ENCODE measurements around the gene TAS2R39. TPM values are rescaled to one million over a fixed set of nuclear protein-coding genes. Genes with fewer than 3 reads are reported as not detected.

Gene TAS2R39
- total RNA-seq, 1 donor from 2014 or later, result not detected

DNA sequence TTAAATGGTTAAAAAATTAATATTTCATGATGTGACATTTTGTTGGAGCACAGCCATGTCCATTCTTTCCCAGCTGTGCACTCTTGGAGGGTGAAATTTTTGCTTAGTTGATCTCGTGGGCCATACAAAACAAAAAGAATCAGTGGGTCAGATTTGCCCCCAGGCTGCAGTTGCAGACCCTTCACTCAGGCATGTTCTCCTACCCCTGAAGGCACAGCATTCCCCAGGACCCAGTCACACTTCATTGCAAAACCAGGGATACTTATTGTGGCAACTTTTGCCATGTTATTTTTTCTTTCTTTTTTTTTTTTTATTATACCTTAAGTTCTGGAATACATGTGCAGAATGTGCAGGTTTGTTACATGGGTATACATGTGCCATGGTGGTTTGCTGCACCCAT is 44.6 kb downstream of the TAS2R39 start:
- intact Hi-C loops (cut with DNase I), result no loop called here
- H3K27ac ChIP-seq, result no peak overlapping the region
- H3K27me3 ChIP-seq, result no peaks in the 10 kb centered on the region
- H3K36me3 ChIP-seq, result no peaks in the 10 kb centered on the region
- TF ChIP-seq, protein P1, sequence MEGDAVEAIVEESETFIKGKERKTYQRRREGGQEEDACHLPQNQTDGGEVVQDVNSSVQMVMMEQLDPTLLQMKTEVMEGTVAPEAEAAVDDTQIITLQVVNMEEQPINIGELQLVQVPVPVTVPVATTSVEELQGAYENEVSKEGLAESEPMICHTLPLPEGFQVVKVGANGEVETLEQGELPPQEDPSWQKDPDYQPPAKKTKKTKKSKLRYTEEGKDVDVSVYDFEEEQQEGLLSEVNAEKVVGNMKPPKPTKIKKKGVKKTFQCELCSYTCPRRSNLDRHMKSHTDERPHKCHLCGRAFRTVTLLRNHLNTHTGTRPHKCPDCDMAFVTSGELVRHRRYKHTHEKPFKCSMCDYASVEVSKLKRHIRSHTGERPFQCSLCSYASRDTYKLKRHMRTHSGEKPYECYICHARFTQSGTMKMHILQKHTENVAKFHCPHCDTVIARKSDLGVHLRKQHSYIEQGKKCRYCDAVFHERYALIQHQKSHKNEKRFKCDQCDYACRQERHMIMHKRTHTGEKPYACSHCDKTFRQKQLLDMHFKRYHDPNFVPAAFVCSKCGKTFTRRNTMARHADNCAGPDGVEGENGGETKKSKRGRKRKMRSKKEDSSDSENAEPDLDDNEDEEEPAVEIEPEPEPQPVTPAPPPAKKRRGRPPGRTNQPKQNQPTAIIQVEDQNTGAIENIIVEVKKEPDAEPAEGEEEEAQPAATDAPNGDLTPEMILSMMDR (IDR thresholded peaks at IDR 0.05), result no peak
- ATAC-seq (no peak), DNase-seq (no peak)
- H3K4me3 ChIP-seq, result no peak overlapping the region
- H3K4me1 ChIP-seq, result no peaks in the 10 kb centered on the region
- no peaks in the 10 kb centered on the region for H3K9me3 ChIP-seq

DNA sequence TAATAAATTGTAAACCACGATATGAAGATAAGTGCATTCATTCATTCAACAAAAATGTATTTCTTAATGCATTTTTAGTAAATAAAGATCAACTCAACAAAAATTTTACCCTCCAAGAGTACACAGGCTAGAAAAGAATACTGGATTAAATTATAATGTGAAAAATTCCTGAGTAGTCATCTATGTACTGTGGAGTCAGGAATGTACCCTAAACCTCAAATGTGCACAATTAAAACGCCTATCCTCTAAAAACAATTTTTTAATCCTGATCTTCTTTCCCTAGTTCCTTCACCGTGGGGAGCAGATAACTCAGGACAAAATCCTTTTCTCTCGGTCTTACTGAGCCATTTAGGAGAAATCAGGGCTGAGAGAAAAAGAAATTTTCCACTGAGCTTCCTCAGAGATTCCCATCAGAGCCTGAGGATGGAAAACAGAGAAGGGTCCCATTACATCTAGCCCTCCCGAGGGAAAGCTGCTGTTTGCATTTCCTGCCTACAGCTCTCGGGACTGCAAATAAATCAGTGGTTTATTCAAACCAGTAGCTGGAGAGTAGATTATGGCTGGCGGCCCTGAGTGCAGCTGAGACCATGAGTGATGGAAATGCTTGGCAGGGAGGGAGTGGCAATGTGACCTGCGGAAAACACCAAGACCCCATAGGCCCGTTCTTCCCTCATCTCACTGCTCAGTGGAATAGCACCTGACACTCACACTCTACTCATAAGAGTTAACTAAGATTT is 46.0 kb downstream of the TAS2R39 start:
- Histone ChIP-seq H3K9me3 (no peaks in the 10 kb centered on the region), H3K4me1 (no peaks in the 10 kb centered on the region), H3K4me3 (no peak overlapping the region), H3K27ac (no peak overlapping the region), H3K27me3 (no peaks in the 10 kb centered on the region), H3K36me3 (no peaks in the 10 kb centered on the region)
- TF ChIP-seq, protein P1 (IDR thresholded peaks at IDR 0.05), result no peak
- intact Hi-C loops (cut with DNase I), result no loop called here
- DNase-seq (no peak), ATAC-seq (no peak)

DNA sequence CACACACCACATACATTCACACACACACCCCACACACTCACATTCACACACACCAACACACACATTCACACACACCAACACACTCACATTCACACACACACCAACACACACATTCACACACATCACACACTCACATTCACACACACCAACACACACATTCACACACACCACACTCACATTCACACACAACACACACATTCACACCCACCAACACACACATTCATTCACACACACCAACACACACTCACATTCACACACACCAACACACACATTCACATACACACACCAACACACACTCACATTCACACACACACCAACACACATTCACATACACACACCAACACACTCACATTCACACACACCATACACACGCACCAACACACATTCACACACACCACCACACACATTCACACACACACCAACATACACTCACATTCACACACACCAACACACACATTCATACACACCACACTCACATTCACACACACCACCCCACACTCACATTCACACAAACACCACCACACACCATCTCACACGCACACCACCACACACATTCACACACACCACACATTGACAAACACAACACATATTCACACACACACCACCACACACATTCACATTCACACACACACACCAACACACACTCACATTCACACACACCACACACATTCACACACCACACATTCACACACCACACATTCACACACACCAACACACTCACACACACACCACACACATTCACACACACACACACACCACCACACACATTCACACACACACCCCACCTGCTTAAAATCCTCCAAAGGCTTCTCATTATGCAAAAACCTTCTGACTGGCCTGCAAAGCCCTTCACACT is 47.6 kb downstream of the TAS2R39 start:
- Histone ChIP-seq H3K36me3 (no peaks in the 10 kb centered on the region), H3K9me3 (no peaks in the 10 kb centered on the region), H3K4me3 (no peak overlapping the region), H3K4me1 (no peaks in the 10 kb centered on the region), H3K27me3 (no peaks in the 10 kb centered on the region), H3K27ac (no peak overlapping the region)
- intact Hi-C loops (cut with DNase I), result no loop called here
- ATAC-seq (no peak), DNase-seq (no peak)
- TF ChIP-seq, protein P1 (IDR thresholded peaks at IDR 0.05), result no peak

Other genes with a start within 250 kb of the TAS2R39 start
- not detected for gene TRPV5, start 249.7 kb upstream of the TAS2R39 start, total RNA-seq
- gene LLCFC1, start 243.9 kb upstream of the TAS2R39 start, total RNA-seq, result not detected
- 0.87 TPM for gene KEL, start 221.1 kb upstream of the TAS2R39 start, total RNA-seq
- gene OR9A2, start 156.3 kb upstream of the TAS2R39 start, total RNA-seq, result not detected
- not detected for gene OR6V1, start 131.1 kb upstream of the TAS2R39 start, total RNA-seq
- gene PIP, start 51.3 kb upstream of the TAS2R39 start, total RNA-seq, result not detected
- gene TAS2R40, start 38.6 kb downstream of the TAS2R39 start, total RNA-seq, result not detected
- gene GSTK1, start 80.0 kb downstream of the TAS2R39 start, total RNA-seq, result 149 TPM
- gene TMEM139, start 101.5 kb downstream of the TAS2R39 start, total RNA-seq, result 25.1 TPM
- 26.7 TPM for gene CASP2, start 104.9 kb downstream of the TAS2R39 start, total RNA-seq
- gene CLCN1, start 132.7 kb downstream of the TAS2R39 start, total RNA-seq, result not detected
- 0.90 TPM for gene FAM131B, start 179.3 kb downstream of the TAS2R39 start, total RNA-seq
- gene ZYX, start 197.9 kb downstream of the TAS2R39 start, total RNA-seq, result 263 TPM
- 13.9 TPM for gene EPHA1, start 225.4 kb downstream of the TAS2R39 start, total RNA-seq